ENCODE data around the gene CER1. TPM values are rescaled to one million over a fixed set of nuclear protein-coding genes. Genes with fewer than 3 reads are reported as not detected.

CER1 gene, protein sequence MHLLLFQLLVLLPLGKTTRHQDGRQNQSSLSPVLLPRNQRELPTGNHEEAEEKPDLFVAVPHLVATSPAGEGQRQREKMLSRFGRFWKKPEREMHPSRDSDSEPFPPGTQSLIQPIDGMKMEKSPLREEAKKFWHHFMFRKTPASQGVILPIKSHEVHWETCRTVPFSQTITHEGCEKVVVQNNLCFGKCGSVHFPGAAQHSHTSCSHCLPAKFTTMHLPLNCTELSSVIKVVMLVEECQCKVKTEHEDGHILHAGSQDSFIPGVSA
- not detected in 2 replicates for total RNA-seq (2014; rRNA removed; shearing (Covaris generic))

- DNase-seq (ENCODE audit: low read depth): no peak
Measured at GRCh38 chr9:14722391-14723035, at the start of gene CER1. CER1 (minus strand) TSS chr9:14722733; CDS start chr9:14722672, 61 bp downstream.

DNA sequence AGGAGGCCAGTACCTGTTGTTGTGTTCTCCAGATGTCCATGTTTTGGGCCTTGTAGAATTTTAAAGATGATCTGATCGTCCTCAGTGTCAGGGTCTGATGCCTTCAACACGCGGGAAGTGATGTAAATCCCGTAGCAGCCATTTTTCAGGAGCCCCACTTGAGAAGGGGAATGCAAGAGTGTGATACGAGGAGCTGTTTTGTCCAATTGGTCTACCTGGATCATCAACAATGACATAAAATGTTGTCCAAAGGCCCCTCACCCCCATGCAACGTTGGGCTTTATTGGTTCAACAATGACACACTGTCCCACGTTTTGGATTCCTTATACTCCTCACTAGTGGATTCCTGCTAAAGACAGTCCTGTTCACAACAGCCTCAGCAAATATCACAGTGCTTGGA, 48.1 kb upstream of the CER1 start:
- DNase-seq (ENCODE audit: low read depth): no peak

DNA sequence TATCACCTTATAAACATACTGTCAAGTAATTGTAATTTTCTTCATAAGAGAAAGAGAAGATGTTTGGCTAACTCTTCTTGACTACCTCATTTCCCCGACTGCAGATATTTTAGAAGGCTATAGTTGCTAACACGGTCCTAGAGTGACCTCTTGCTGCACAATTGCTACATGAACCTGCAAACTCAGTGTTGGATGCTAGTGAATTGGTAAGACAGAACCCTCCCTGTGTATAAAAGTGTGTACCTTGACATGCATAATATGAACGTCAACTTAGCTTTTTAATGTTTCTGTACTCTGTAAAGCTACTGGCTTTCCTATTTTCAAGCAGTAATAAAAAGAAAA, 46.7 kb upstream of the CER1 start:
- peak; percentile 16 for DNase-seq (ENCODE audit: low read depth)

DNA sequence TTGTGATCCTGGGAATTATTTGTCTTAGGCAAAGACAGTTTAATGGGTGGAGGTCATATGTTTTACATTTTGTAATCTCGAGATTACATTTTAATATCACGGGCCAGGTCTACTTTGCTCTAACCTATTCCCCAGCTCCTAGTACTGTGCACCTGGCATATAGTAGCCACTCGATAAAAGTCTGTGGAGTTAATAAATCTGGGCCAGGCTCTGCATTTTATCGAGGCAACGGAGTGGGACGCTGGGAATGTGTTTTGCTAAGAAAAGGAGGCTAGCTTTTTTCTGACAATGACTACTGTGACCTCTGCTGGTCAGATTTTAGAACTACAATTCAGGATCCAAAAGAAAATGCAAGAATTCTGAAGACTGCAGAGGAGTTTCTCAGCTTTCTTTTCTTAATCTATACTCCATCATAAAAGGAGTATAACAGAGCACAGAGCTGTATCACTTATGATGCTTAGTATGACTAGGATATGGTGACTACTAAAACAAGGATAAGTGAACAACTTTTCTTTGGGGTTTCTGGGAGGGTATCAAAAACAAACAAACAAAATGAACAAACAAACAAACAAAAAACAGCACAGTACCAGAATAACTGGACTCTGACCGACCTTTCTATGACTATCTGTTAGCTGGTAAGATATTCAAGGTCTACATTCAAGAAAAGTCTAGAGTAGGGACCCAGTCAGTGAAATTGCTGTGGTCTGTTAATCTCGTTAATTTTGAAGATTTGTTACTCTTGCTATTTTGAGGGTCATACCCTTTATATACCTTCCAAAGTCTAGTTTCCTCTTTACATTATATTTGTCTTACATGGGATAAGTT, 46.1 kb upstream of the CER1 start:
- DNase-seq (ENCODE audit: low read depth): peak; percentile 34

GRCh38 chr9:14766299-14766698, 43.8 kb upstream of the CER1 start:
- DNase-seq (ENCODE audit: low read depth): no peak

DNA sequence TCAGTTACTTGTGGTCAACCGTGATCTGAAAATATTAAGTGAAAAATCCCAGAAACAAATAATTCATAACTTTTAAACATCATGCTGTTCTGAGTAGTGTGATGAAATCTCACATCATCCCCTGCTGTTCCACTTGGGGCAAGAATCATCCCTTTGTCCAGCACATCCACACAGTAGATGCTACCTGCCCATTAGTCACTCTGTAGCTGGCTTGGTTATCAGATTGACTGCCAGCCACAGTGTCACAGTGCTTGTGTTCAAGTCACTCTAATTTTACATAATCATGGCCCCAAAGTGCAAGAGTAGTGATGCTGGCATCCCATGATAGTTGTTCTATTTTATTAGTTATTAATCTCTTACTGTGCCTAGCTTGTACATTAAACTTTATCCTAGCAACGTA, 39.1 kb upstream of the CER1 start:
- no peak for DNase-seq (ENCODE audit: low read depth)

DNA sequence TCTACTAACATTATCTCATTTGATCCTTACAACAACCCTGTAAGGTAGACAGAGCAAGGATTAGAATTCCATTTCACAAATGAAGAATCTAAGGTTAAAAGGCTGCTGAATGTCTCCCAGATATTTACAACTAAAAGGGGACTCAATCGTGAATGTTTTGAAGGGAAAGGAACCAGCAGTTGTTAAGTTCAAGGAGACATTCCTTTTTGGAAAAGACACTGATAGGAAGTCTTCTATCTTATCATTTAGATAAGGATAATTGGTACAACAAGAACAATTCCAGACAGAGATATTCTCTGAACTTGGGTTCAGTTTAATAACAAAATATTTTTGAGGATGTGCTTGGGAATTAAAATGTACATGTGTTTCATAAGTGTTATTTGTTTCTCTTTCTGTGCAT, 37.5 kb upstream of the CER1 start:
- DNase-seq (ENCODE audit: low read depth): no peak

DNA sequence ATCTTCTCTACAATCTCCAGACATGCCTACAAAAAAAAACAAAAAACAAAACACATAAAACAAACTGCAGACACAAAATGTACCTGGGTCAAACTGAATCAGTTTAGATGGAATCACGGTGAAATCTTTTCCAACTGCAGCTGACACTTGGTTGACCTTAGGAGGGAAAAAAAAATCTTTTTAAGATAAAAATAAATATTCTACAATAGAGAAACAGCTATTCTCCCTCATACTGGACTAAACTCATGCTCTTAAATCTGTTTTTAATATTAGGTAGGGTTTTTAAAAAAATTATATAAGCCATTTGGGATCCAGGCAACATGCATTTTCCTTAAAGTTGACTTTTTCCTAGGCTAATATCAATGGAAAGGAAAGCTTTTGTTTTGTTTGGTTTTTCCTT, 33.8 kb upstream of the CER1 start:
- no peak for DNase-seq (ENCODE audit: low read depth)

- DNase-seq (ENCODE audit: low read depth): no peak
Measured at GRCh38 chr9:14752871-14753270, 30.3 kb upstream of the CER1 start.

- no peak for DNase-seq (ENCODE audit: low read depth)
Measured at GRCh38 chr9:14752271-14752670, 29.7 kb upstream of the CER1 start.

- no peak for DNase-seq (ENCODE audit: low read depth)
Measured at GRCh38 chr9:14750821-14751220, 28.3 kb upstream of the CER1 start.

DNA sequence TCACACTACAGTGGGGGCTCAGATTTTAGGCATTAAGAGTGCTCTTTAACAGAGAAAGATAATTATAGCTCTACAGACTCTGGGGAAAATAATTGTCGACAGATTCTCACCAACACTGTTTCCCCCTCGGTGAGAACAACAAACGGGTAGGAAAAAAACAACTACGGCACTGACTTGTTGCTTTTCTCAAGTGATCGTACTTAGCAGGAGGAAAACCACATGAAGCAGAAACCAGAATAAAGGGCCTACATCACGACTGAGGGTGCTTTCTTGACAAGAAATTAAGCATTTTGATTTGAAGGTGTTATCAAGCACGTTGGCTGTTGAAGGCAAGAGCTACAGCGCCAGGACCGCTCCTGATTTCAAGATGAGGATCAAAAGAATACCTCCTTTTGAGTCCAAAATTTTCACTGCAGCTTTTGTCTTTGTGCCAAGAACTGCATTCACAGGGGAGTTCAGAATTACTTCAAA, 27.2 kb upstream of the CER1 start:
- no peak for DNase-seq (ENCODE audit: low read depth)

DNA sequence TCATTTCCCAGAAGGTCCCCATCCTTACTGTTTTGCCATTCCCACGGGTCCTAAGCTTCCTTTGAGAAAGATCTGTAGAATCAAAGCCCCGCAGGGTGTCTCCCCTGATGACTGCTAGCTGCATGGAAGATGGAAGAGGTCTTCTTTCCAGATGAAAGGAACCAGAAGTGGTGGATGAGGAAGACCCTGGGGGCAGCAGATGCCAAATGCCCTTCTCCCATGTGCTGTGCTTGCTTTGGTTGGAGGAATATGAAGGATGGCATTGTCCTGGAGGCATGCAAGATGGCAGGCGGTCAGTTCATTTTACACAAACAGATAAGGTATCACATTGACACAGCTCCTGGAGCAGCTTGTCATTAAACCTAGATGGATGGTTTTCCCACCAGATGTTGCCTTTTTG, 25.8 kb upstream of the CER1 start:
- no peak for DNase-seq (ENCODE audit: low read depth)

DNA sequence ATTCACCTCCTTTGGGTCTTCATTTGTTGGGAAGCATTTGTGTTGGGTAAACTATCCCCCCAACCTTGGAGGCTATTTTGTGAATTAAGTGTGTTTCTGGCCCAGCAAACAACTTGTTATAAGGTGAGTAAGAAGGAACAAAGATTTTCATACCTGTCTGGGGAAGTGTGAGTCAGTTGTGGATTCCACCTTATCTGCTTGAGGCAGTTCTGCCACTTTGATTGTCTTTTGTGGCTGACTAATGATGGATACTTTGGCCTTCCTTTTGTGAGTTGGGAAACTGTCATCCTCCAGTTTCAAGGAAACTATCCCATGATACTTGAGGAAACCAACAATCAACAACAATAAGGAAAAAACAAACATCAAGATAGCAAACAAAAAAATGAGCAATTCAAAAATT, 24.6 kb upstream of the CER1 start:
- DNase-seq (ENCODE audit: low read depth): no peak

DNA sequence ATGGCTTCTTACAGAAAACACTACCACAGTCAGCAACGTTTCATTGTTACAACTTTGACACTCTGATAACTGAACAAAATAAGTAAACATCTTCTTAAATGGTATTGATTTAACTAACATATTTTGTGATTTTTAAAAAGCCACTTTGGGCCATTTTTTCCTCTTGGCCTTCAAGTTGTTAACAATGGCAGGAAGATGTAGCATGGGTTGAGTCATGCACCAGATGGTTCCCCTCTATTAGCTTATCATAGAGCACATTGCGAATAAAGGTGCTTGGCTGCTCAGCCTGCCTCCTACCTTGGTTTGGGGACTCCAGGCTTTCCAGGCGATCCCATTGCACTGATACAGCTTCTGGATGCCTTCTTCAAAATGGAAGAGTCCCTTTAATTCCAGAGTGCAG, 24.1 kb upstream of the CER1 start:
- DNase-seq (ENCODE audit: low read depth): no peak

DNA sequence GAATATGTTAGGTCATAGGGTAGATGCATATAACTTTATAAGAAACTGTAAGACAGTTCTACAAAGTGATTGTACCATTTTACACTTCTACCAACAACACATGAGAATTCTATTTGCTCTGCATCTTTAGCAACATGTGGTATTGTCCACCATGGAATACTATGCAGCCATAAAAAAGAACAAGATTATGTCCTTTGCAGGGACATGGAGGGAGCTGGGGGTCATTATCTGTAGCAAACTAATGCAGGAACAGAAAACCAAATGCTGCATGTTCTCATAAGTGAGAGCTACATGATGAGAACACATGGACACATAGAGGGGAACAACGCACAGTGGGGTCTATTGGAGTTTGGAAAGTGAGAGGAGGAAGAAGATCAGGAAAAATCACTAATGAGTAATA, 22.2 kb upstream of the CER1 start:
- no peak for DNase-seq (ENCODE audit: low read depth)

DNA sequence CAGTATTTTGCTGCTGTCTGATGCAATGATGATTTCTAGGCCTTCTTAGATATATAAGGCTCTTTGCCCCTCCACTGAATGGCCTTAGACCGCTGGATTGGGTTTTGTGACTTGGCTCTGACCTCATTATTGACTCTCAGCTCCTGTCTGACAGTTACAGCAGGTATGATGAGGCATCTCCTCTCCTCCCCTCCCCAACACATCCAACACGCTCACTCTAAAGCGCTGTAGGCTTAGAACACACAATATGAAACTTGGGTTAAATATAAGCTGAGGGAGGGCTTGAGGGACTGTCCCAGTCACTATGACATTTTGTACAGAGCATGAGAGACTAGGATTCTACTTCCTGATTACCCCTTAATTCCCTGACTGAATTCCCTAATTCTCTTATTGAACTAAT, 18.8 kb upstream of the CER1 start:
- no peak for DNase-seq (ENCODE audit: low read depth)

GRCh38 chr9:14733133-14733532, 10.6 kb upstream of the CER1 start:
- DNase-seq (ENCODE audit: low read depth): no peak

- no peak for DNase-seq (ENCODE audit: low read depth)
Measured at GRCh38 chr9:14731294-14731981, 8.9 kb upstream of the CER1 start.

- no peak for DNase-seq (ENCODE audit: low read depth)
Measured at GRCh38 chr9:14730461-14730898, 7.9 kb upstream of the CER1 start.

GRCh38 chr9:14723301-14723700, 768 bp upstream of the CER1 start:
- no peak for DNase-seq (ENCODE audit: low read depth)

DNA sequence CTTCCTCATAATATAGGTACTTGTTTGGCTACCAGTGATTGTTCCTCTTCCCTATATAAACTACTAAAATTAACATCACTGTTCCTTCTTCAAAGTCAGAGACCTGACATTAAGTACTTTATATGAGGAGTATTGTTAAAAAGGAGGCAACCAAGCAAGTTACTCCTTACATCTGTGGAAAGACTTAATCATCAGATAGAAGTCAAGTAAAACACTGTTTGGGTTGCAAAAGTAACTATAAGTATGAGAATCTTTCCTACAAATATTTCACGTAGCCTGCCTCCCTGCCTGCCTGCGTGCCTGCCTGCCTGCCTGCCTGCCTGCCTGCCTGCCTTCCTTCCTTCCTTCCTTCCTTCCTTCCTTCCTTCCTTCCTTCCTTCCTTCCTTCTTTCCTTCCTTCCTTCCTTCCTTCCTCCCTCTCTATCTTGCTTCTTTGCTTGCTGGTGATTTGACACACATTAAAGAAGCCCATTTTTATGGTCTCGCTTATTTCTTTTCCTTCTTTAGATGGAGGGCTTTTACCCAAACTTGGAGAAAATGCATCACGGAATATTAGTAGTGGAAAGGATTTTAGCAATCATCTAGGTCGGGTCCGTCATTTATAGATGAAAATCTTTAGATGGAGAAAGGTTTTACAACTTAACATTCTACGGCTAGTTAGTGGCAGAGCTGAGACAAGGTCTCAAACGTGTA, 3.2 kb downstream of the CER1 start:
- no peak for DNase-seq (ENCODE audit: low read depth)
